Measurements from ENCODE around the gene SLC25A48.

SLC25A48 gene

DNA sequence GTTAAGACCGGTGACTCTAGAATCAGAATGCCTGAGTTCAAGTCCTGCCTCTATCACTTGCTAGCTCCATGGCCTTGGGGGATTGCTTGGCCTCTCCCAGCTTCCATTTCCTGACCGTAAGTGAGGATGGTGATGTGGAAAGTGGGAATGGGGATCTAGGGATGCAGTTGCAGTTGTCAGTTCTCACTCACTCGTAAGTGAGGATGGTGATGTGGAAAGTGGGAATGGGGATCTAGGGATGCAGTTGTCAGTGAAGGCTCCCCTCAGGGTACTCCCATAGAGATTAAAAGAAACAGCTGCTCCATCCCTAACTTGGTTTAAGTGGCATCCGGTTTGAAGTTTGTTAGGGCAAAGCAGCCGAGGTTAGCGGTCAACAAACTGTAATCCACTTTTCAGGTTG lies 64.2 kb downstream of the SLC25A48 start:
- H3K27me3 ChIP-seq (ENCODE audit: insufficient read depth, low read length) = peaks cover 7% of the 10 kb centered on the region; the same call in 1 of the 2 replicates
- no peak overlapping the region for H3K4me3 ChIP-seq (ENCODE audit: low read length)
- H3K9ac ChIP-seq (ENCODE audit: low read depth, low read length) = no peak overlapping the region
- WGBS = 90% methylated on average over 6 of the region's 6 CpGs
- no peaks in the 10 kb centered on the region for H3K36me3 ChIP-seq (ENCODE audit: insufficient read depth, low read length)
- H3K27ac ChIP-seq (ENCODE audit: low read depth, low read length) = no peak overlapping the region
- no peaks in the 10 kb centered on the region for H3K9me3 ChIP-seq (ENCODE audit: insufficient read depth, low read depth, low read length)
- H3K4me1 ChIP-seq (ENCODE audit: insufficient read depth, low read length) = no peaks in the 10 kb centered on the region

DNA sequence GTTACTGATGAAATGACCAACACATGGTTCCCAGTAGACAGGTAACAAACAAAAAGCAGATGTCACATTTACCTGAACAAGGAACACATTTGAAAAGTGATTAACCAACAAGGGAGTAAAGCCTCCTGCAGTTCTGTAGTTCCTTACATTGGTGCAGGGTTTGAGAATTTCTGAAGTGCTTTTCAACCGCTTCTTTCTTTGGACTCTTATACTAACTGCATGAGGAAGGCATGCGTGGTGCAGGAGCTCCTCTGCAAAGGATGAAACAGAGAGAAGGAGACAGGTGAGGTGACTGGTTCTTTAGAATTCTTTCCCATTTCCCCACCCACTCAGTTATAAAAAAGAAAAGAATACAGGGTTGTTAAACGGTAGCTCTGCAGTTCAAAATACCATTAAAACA lies 65.8 kb downstream of the SLC25A48 start:
- H3K4me1 ChIP-seq (ENCODE audit: insufficient read depth, low read length) = no peaks in the 10 kb centered on the region

DNA sequence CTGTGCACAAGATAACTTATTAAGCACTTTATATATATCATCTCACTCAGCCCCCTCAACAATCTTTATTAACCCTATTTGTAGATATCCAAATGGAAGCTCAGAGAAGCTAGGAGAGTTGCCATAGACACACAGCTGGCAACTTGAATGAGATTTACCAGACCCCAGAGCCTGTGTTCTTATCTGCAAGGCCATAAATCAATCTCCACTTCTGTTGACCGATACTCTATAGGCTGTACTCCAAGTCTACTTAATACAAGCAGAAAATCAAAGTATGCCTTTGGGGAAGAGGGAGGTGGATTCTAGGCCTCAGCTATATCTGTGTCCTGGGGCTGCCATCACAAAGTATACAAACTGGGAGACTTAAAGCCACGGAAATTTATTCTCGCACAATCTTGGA lies 67.2 kb downstream of the SLC25A48 start:
- Histone ChIP-seq H3K27me3 (ENCODE audit: insufficient read depth, low read length) (peaks cover 7% of the 10 kb centered on the region; the same call in 1 of the 2 replicates), H3K9me3 (ENCODE audit: insufficient read depth, low read depth, low read length) (no peaks in the 10 kb centered on the region), H3K4me1 (ENCODE audit: insufficient read depth, low read length) (no peaks in the 10 kb centered on the region), H3K9ac (ENCODE audit: low read depth, low read length) (no peak overlapping the region), H3K27ac (ENCODE audit: low read depth, low read length) (no peak overlapping the region), H3K4me3 (ENCODE audit: low read length) (no peak overlapping the region), H3K36me3 (ENCODE audit: insufficient read depth, low read length) (no peaks in the 10 kb centered on the region)
- WGBS = 87% methylated on average over 3 of the region's 3 CpGs

More for the DNA sequence above, 65.8 kb downstream of the SLC25A48 start:
- WGBS = 93% methylated on average over 2 of the region's 3 CpGs
- no peaks in the 10 kb centered on the region for H3K9me3 ChIP-seq (ENCODE audit: insufficient read depth, low read depth, low read length)
- no peak overlapping the region for H3K27ac ChIP-seq (ENCODE audit: low read depth, low read length)
- no peak overlapping the region for H3K9ac ChIP-seq (ENCODE audit: low read depth, low read length)
- no peaks in the 10 kb centered on the region for H3K36me3 ChIP-seq (ENCODE audit: insufficient read depth, low read length)
- H3K27me3 ChIP-seq (ENCODE audit: insufficient read depth, low read length) = peaks cover 7% of the 10 kb centered on the region; the same call in 1 of the 2 replicates
- no peak overlapping the region for H3K4me3 ChIP-seq (ENCODE audit: low read length)

GRCh38 chr5:135905144-135905543 lies 70.7 kb downstream of the SLC25A48 start:
- Histone ChIP-seq H3K9me3 (ENCODE audit: insufficient read depth, low read depth, low read length) (no peaks in the 10 kb centered on the region), H3K36me3 (ENCODE audit: insufficient read depth, low read length) (no peaks in the 10 kb centered on the region), H3K4me1 (ENCODE audit: insufficient read depth, low read length) (no peaks in the 10 kb centered on the region), H3K27ac (ENCODE audit: low read depth, low read length) (no peak overlapping the region), H3K4me3 (ENCODE audit: low read length) (no peak overlapping the region), H3K27me3 (ENCODE audit: insufficient read depth, low read length) (peaks cover 9% of the 10 kb centered on the region), H3K9ac (ENCODE audit: low read depth, low read length) (no peak overlapping the region)
- whole genome bisulfite sequencing = 100% methylated on average over 1 of the region's 1 CpG

DNA sequence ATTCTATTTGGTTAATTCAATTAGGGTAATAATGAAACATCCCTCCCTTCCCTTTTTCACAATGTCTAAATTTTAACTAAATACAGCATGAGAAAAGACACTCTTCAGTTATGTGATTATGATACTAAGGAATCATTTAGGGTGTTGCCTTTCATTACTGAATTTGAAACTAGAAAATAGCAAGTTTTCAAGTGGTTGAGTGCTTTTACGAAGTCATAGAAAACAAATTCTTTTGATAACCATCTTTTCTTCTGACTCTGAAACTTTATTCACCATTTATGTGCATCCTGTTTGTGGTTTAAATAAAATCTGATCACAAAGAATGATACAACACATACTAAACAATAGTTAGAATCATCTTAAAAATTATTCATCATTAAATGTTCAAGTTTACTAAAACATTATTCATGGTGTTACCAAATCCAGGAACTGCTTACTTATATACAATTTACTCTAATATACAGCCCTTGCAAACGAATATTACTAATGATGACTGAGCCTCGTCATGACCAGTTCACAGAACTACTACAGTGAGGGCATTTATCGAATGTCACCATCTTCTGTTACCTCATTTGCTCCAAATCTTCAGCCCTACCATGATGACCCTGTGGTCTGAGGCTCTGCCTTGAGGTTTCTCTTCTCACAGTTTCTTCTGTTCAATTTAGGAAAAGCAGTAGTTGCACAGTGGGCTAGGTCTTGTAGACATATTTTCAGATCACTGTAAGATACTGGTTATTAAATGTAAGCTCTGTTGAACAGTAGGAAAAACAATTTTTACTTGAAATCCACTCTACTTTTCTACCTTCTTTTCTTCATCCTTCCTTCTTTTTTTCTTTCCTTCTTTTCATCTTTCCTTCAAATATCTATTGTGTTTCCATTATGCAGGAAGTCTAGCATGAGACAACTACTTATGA lies 79.5 kb downstream of the SLC25A48 start:
- Histone ChIP-seq H3K4me3 (ENCODE audit: low read length) (no peak overlapping the region), H3K27me3 (ENCODE audit: insufficient read depth, low read length) (peaks cover 32% of the 10 kb centered on the region), H3K27ac (ENCODE audit: low read depth, low read length) (no peak overlapping the region), H3K36me3 (ENCODE audit: insufficient read depth, low read length) (no peaks in the 10 kb centered on the region), H3K9me3 (ENCODE audit: insufficient read depth, low read depth, low read length) (no peaks in the 10 kb centered on the region), H3K4me1 (ENCODE audit: insufficient read depth, low read length) (no peaks in the 10 kb centered on the region), H3K9ac (ENCODE audit: low read depth, low read length) (no peak overlapping the region)
- WGBS = 82% methylated on average over 3 of the region's 4 CpGs

GRCh38 chr5:135915466-135916001 lies 81.1 kb downstream of the SLC25A48 start:
- H3K9ac ChIP-seq (ENCODE audit: low read depth, low read length) = no peak overlapping the region
- no peaks in the 10 kb centered on the region for H3K9me3 ChIP-seq (ENCODE audit: insufficient read depth, low read depth, low read length)
- 97% methylated on average over 4 of the region's 5 CpGs for WGBS
- no peak overlapping the region for H3K4me3 ChIP-seq (ENCODE audit: low read length)
- H3K27ac ChIP-seq (ENCODE audit: low read depth, low read length) = no peak overlapping the region
- no peaks in the 10 kb centered on the region for H3K4me1 ChIP-seq (ENCODE audit: insufficient read depth, low read length)
- H3K36me3 ChIP-seq (ENCODE audit: insufficient read depth, low read length) = no peaks in the 10 kb centered on the region
- H3K27me3 ChIP-seq (ENCODE audit: insufficient read depth, low read length) = peaks cover 41% of the 10 kb centered on the region

GRCh38 chr5:135916638-135917263 lies 82.3 kb downstream of the SLC25A48 start:
- no peak overlapping the region for H3K27ac ChIP-seq (ENCODE audit: low read depth, low read length)
- no peak overlapping the region for H3K9ac ChIP-seq (ENCODE audit: low read depth, low read length)
- H3K4me1 ChIP-seq (ENCODE audit: insufficient read depth, low read length) = no peaks in the 10 kb centered on the region
- H3K36me3 ChIP-seq (ENCODE audit: insufficient read depth, low read length) = no peaks in the 10 kb centered on the region
- WGBS = 88% methylated on average over 8 of the region's 8 CpGs
- H3K4me3 ChIP-seq (ENCODE audit: low read length) = no peak overlapping the region
- no peaks in the 10 kb centered on the region for H3K9me3 ChIP-seq (ENCODE audit: insufficient read depth, low read depth, low read length)
- peaks cover 47% of the 10 kb centered on the region for H3K27me3 ChIP-seq (ENCODE audit: insufficient read depth, low read length)

DNA sequence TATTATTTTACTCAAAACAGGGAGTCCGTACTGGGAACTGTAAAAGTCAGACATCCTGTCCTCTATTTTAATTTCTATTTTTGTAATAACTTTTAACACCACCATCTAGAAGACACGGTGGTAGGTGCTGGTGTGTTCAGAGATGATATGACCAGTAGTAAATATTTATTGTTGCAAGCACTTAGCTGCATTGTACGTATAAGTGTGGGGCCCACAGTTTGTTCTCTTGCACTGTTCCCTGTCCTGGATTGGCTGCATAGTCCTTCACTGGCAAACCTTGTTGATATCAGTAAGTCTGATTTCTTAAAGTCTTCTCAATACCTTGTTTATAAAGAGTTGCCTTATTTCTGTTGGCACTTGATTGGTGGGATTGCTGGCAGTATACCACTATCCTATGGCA lies 85.7 kb downstream of the SLC25A48 start:
- H3K27ac ChIP-seq (ENCODE audit: low read depth, low read length) = no peak overlapping the region
- peaks cover 61% of the 10 kb centered on the region for H3K27me3 ChIP-seq (ENCODE audit: insufficient read depth, low read length)
- no peaks in the 10 kb centered on the region for H3K4me1 ChIP-seq (ENCODE audit: insufficient read depth, low read length)
- no peaks in the 10 kb centered on the region for H3K36me3 ChIP-seq (ENCODE audit: insufficient read depth, low read length)
- H3K9ac ChIP-seq (ENCODE audit: low read depth, low read length) = no peak overlapping the region
- 83% methylated on average over 3 of the region's 3 CpGs for WGBS
- no peak overlapping the region for H3K4me3 ChIP-seq (ENCODE audit: low read length)
- H3K9me3 ChIP-seq (ENCODE audit: insufficient read depth, low read depth, low read length) = no peaks in the 10 kb centered on the region

GRCh38 chr5:135921388-135921787 lies 86.9 kb downstream of the SLC25A48 start:
- Histone ChIP-seq H3K4me1 (ENCODE audit: insufficient read depth, low read length) (no peaks in the 10 kb centered on the region), H3K27ac (ENCODE audit: low read depth, low read length) (no peak overlapping the region), H3K36me3 (ENCODE audit: insufficient read depth, low read length) (no peaks in the 10 kb centered on the region), H3K9ac (ENCODE audit: low read depth, low read length) (no peak overlapping the region), H3K27me3 (ENCODE audit: insufficient read depth, low read length) (peaks cover 69% of the 10 kb centered on the region), H3K9me3 (ENCODE audit: insufficient read depth, low read depth, low read length) (no peaks in the 10 kb centered on the region), H3K4me3 (ENCODE audit: low read length) (no peak overlapping the region)
- 88% methylated on average over 1 of the region's 1 CpG for WGBS

DNA sequence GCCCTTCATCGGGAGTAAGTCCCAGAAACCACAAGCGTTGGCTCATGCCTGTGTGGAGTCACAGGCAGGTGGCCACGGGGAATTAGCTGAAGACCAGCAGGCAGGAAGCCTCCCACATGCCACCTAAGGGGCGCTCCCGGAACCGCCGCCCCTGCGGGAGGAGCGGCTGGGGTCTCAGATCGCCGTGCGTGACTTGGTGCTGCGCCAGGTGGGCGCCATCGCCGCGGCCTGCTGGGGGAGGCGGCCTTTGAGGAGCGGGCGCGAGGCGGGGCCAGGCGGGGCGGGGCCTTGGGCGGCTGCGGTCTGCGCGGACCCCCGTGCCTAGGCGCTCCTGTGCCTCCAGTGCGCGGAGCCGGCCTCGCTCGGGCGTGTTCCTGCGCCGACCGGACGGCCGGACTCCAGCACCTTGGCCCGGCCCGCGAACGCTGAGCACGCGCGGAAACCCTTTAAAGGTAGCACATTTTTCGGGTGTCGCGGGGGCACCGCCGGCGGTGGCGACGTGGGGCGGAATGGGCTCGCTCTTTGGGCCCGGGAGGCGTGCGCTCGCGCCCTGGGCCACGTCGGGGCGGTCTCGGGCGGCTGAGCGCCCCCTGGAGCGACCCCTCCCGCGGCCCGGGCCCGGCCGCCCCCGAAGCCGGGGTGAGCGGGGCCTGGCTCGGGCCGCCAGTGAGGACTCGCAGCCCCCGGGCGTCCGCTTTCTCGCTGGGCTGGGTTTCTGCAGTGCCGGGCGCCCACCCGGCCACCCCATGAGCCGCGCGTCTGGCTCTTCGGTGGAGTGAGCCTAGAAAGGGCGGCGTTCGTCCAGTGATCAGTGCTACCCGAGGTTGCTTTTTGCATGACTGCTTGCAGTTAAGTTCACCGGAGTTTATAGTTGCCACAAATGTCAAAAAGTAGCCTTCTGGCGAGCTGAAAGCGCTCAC lies 95.8 kb downstream of the SLC25A48 start:
- Histone ChIP-seq H3K4me3 (ENCODE audit: low read length) (peak overlapping the region; percentile 60), H3K27me3 (ENCODE audit: insufficient read depth, low read length) (peaks cover 84% of the 10 kb centered on the region)

More for the DNA sequence above, 95.8 kb downstream of the SLC25A48 start:
- no peaks in the 10 kb centered on the region for H3K4me1 ChIP-seq (ENCODE audit: insufficient read depth, low read length)
- 1% methylated on average over 99 of the region's 99 CpGs for WGBS
- H3K27ac ChIP-seq (ENCODE audit: low read depth, low read length) = no peak overlapping the region
- no peaks in the 10 kb centered on the region for H3K9me3 ChIP-seq (ENCODE audit: insufficient read depth, low read depth, low read length)
- peak overlapping the region; percentile 52; the same call in 1 of the 2 replicates for H3K9ac ChIP-seq (ENCODE audit: low read depth, low read length)
- no peaks in the 10 kb centered on the region for H3K36me3 ChIP-seq (ENCODE audit: insufficient read depth, low read length)
